GF-D8 (cell line): ENCODE data around the gene POLR1D.

Experiments used
- DNase-seq: peaks from one replicate; lab custom pipeline; 2025; lab: John Stamatoyannopoulos, UW

Gene POLR1D

GRCh38 chr13:27621366-27622101, at the start of gene POLR1D:
Gene POLR1D, plus strand, starts transcription at chr13:27621892. Its CDS starts 92 bp downstream, at chr13:27621984.
- peak; percentile 63 for DNase-seq

GRCh38 chr13:27572234-27572901, 49.3 kb upstream of the POLR1D start:
- no peak for DNase-seq

GRCh38 chr13:27573265-27573664, 48.4 kb upstream of the POLR1D start:
- no peak for DNase-seq

- DNase-seq: no peak
These were observed 47.0 kb upstream of the POLR1D start for GRCh38 chr13:27574661-27575060.

GRCh38 chr13:27578121-27579030, 43.3 kb upstream of the POLR1D start:
- DNase-seq: no peak

GRCh38 chr13:27583645-27584044, 38.0 kb upstream of the POLR1D start:
- DNase-seq: peak; percentile 62

GRCh38 chr13:27587095-27587746, 34.5 kb upstream of the POLR1D start:
- DNase-seq: no peak

GRCh38 chr13:27588405-27588804, 33.3 kb upstream of the POLR1D start:
- no peak for DNase-seq

- DNase-seq: no peak
These were observed 28.8 kb upstream of the POLR1D start for GRCh38 chr13:27592865-27593264.

GRCh38 chr13:27593267-27593666, 28.4 kb upstream of the POLR1D start:
- no peak for DNase-seq

GRCh38 chr13:27595055-27595811, 26.5 kb upstream of the POLR1D start:
- DNase-seq: no peak

- DNase-seq: no peak
These were observed 22.6 kb upstream of the POLR1D start for GRCh38 chr13:27599096-27599495.

GRCh38 chr13:27599845-27600553, 21.7 kb upstream of the POLR1D start:
- DNase-seq: no peak

GRCh38 chr13:27600711-27601110, 21.0 kb upstream of the POLR1D start:
- no peak for DNase-seq

GRCh38 chr13:27601208-27601607, 20.5 kb upstream of the POLR1D start:
- DNase-seq: no peak

GRCh38 chr13:27601803-27602202, 19.9 kb upstream of the POLR1D start:
- DNase-seq: no peak

GRCh38 chr13:27605099-27605498, 16.6 kb upstream of the POLR1D start:
- no peak for DNase-seq

- no peak for DNase-seq
These were observed 16.0 kb upstream of the POLR1D start for GRCh38 chr13:27605610-27606200.

- DNase-seq: no peak
These were observed 14.6 kb upstream of the POLR1D start for GRCh38 chr13:27607125-27607524.

- no peak for DNase-seq
These were observed 8.1 kb upstream of the POLR1D start for GRCh38 chr13:27613628-27614027.
